Mononuclear cell (primary cell): ENCODE results near the gene CCNC. TPM values are rescaled to one million over a fixed set of nuclear protein-coding genes. Genes with fewer than 3 reads are reported as not detected.
"Not testable (repeated sequence)": the region's sequence is repeated elsewhere in the genome, so short reads cannot be mapped to it uniquely, and the experiment has no call there.

Experiments used
- H3K27me3 ChIP-seq: 2 replicates; pipeline ENCODE4 v1.6.0; 2011; ENCODE audit warnings: low read length, control low read depth; ENCODE audit not compliant: insufficient read depth
- H3K4me1 ChIP-seq: 2 replicates; pipeline ENCODE4 v1.5.1; 2011; ENCODE audit warnings: mild to moderate bottlenecking, low read length, control low read depth; ENCODE audit not compliant: insufficient read depth
- H3K4me3 ChIP-seq: 2 replicates; pipeline ENCODE4 v1.5.1; 2011; ENCODE audit warnings: mild to moderate bottlenecking, low read length, moderate library complexity
- H3K9me3 ChIP-seq: 2 replicates; pipeline ENCODE4 v1.5.1; 2011; ENCODE audit warnings: low read depth, mild to moderate bottlenecking, control low read depth, low read length
- total RNA-seq: library from RNA; depleted of rRNA; stranded (reverse); fragments of >200 nt; gene quantifications from one replicate; pipeline ENCODE4 v1.2.3, GENCODE V29; 2012

The CCNC gene
- total RNA-seq, 1 donor = 72.6 TPM

DNA sequence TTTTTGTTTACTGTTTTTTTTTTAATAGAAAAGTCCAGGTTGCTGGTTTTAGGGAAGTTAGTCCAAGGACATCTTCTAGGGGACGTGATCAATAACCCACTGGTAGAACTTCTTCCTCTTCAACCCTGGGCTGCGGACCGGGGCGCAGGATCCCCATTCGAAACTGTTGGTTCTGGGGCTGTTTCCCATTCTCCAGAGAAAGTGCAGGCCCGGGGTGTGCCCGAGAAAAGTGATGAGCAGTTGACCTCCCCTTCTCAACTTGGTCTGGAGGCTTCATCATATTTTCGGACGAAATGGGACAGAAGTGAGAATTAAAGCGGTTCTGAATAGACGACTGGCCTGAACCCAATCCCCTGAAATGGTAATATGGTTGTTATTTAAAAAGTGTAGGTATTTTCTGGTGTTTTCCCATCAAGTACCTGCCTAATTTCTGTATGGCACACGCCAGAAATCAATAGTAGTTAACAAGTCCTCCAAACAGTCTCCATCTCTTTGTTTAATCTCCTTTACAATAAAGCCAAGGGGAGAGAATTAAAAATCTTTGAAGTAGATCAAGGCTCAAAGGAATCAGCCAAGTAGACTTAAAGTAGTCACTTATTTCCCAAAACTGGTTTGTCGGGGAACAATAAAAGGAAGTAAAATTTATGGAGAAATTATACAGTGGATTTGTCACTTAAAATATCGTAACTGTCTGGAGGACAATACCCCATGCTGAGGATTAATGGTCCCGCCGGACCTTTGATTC lies 37.6 kb upstream of the CCNC start:
- H3K27me3 ChIP-seq = peaks cover 100% of the 10 kb centered on the region
- no peaks in the 10 kb centered on the region for H3K9me3 ChIP-seq

DNA sequence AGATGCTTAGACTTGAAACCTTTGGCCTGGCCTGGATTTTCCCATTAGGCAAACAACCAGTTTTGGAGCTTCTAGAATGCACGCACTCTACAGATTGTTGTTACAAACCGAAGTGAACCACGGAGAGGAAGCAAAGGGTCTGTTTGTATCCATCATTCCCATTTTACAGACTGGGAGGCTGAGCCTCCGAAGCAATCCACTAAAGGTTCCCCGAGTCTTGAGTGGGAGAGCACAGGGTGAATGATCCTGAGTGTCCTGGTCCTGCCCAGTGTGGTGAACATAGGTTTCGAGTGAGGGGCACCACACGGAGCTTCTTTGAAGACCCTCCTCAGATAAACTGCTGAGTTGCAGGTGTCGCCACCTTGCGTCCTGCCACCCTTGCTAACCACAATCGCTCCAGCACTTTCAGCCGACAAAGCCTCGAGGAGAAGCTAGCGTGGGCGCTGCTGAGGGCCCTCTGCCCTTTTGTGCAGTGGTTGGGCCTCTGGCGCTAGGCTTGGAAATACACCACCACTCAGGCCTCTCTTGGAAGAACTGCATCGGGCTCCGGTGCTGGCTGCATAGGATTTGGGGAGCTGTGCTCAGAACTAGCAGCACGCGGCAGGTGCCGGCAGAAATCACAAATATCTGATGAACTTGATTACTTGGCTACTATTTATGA lies 36.7 kb upstream of the CCNC start:
- no peaks in the 10 kb centered on the region for H3K9me3 ChIP-seq
- H3K27me3 ChIP-seq = peaks cover 99% of the 10 kb centered on the region
- no peak overlapping the region for H3K4me3 ChIP-seq
- peaks cover 29% of the 10 kb centered on the region for H3K4me1 ChIP-seq

More for the DNA sequence above, 37.6 kb upstream of the CCNC start:
- Histone ChIP-seq H3K4me1 (peaks cover 29% of the 10 kb centered on the region), H3K4me3 (no peak overlapping the region)

DNA sequence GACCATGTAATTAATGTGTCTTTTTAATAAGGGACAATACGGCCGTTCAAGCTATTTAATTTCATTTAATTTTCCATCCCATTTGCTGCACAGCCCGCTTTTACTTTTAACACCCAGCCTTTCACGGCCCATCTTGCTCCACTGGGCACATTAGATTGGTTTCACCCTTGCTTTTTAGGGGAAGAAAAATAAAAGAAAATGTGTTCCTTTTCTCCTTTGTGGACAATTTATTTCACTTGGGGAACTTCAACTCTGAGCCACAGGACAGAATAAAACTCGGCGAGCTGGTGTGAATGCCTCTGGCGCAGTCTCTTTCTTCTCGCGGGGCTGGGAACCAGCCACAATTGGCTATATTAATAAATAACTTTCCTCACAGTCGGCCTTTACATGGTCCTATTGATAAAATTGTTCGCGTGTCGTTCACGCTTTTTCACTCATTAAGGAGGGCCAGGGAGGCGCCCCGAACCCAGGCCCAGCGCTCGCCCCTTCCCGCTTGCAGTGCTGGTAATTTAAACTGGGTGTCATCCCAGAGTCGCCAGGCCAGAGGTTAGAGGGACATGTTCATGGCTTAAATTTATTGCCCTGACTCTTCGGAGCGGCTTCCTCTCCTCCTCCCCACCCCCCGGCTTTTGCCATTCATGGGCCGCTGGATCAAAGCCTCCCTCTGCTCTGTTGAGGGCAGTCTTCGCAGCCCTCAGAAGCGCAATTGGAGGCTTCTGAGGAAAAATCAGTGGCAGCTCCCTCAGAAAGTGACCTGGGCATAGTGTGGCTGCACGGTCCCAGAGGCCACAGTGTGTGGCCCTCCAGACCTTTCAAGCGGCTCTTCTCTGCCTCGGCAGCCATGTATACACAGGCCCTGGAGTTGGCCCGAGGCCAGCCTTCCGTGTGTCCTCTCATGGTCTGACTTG lies 36.0 kb upstream of the CCNC start:
- Histone ChIP-seq H3K4me1 (peaks cover 29% of the 10 kb centered on the region), H3K27me3 (peaks cover 99% of the 10 kb centered on the region), H3K9me3 (no peaks in the 10 kb centered on the region), H3K4me3 (no peak overlapping the region)

- Histone ChIP-seq H3K4me3 (peak overlapping the region; percentile 12), H3K9me3 (no peaks in the 10 kb centered on the region), H3K27me3 (peaks cover 99% of the 10 kb centered on the region), H3K4me1 (peaks cover 29% of the 10 kb centered on the region)
These were observed 35.1 kb upstream of the CCNC start for GRCh38 chr6:99603421-99604165.

- Histone ChIP-seq H3K27me3 (peaks cover 99% of the 10 kb centered on the region), H3K4me1 (peaks cover 29% of the 10 kb centered on the region), H3K9me3 (no peaks in the 10 kb centered on the region), H3K4me3 (no peak overlapping the region)
These were observed 34.3 kb upstream of the CCNC start for GRCh38 chr6:99602520-99603420.

DNA sequence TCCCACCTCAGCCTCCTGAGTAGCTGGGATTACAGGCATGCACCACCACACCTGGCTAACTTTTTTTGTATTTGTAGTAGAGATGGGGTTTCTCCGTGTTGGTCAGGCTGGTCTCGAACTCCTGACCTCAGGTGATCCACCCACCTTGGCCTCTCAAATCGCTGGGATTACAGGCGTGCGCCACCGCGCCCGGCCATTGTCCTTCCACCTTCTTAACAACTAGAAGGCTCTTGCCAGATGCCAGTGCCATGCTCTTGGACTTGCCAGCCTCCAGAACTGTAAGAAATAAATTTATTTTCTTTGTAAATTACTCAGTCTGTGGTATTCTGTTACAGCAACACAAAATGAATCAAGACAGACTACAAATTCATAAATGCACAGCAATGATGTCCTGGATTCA lies 26.2 kb upstream of the CCNC start:
- H3K4me1 ChIP-seq = peaks cover 29% of the 10 kb centered on the region
- H3K4me3 ChIP-seq, H3K9me3 ChIP-seq: not testable (repeated sequence)
- H3K27me3 ChIP-seq = peaks cover 100% of the 10 kb centered on the region

- Histone ChIP-seq H3K9me3 (no peaks in the 10 kb centered on the region), H3K27me3 (peaks cover 100% of the 10 kb centered on the region), H3K4me1 (peaks cover 45% of the 10 kb centered on the region), H3K4me3 (no peak overlapping the region)
These were observed 24.4 kb upstream of the CCNC start for GRCh38 chr6:99592900-99593299.

DNA sequence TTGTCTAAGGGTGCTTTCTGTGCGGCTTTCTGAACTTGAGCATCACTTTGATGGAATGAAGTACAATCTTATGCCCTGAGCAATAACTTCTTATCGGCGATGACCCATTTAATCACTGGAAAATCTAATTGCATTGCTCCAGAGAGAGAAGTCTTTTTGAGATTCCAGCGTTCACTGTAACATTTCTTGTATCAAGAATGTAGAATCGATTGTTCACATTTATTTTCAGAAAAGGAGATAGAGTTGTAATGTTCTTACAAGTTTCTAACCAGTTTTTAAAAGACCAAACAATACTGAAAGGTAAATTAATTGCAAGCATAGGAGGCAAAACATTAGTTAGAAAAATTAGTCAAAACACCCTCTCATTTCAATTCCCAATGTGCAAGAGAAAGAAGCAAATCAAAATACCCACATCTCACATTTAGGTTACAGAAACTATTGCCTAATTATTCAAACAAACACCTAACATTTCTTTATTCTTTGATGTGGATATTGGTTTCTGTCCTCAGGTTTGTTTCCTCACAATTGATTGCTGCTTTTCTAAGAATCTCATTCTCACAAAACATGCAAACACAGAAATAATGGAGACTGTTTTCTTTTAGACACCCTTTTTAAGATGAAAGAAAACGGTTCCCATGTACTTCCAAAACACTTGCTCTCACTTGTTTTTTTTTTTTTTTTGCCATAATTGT lies 23.4 kb upstream of the CCNC start:
- no peak overlapping the region for H3K4me3 ChIP-seq

DNA sequence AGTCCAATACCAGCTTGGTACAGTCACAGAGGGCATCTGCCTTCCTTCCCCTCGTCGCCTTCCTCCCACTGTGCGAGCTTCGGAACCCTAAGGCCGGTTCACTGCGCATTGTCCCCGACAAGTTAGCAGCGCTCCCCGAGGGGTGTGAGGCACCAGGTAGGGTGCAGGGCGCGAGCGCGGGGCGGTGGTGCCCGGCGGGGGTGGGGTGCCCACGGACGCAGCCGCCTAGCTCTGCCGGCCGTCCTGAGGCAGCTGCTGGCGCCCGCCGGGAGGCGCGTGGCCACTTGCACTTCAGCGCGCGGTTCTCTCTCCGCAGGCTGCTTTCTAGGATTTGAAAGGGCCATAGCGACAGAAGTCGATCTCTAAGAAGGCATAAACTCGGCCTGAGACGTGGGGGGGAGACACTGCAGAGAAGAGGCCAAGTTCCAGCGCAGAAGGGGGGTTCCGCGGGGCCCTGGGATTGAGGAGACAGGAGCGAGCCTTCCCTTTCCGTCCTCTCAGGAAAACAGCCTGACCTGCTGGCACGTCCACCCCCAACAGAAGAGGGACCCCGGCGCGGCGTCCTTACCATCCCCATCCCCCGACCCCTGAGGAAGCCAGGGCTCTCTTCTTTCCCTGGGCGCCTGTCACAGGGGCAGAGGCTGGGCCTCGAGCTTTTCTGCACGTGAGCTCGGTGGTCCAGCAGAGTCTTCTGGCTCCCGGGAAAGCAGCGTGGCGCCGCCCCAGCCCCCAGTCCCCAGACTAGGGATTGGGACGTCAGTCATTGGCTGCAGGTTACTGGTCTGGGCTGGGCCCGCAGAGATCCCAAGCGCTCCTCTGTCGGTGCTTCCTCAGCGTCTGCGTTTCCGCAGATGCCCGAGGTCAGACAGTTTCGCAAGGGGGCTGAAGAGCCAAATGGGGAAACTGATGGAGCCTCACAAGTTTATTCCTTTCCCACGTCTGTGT lies 22.5 kb upstream of the CCNC start:
- Histone ChIP-seq H3K9me3 (no peaks in the 10 kb centered on the region), H3K4me3 (no peak overlapping the region), H3K27me3 (peaks cover 92% of the 10 kb centered on the region), H3K4me1 (peaks cover 45% of the 10 kb centered on the region)

More for the DNA sequence above, 23.4 kb upstream of the CCNC start:
- peaks cover 96% of the 10 kb centered on the region for H3K27me3 ChIP-seq
- no peaks in the 10 kb centered on the region for H3K9me3 ChIP-seq
- peaks cover 45% of the 10 kb centered on the region for H3K4me1 ChIP-seq

DNA sequence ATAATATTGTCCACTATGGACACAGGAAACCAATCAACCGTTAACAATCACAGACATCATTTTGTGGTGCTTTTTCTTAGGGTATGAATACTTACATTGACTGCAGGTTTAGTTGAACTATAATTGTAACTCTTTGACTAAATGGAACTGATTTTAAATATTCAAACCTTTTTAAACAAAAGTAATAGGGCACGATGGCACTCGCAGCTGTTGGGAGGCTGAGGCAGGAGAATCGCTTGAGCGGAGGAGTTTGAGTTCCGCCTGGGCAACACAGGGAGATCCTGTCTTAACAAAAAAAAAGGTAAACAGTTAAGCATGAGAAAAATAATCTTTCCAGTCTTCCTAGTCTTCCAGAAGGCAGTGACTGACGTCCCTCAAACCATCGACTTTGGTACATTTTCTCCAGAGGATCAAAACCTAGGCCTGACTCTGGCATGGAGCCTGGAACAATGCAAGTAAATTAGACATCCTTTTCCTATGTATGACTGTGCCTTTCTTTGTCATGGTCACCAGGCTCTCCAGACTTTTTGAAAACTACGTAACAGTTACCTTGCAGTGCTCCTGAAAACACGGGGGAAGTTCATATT lies 21.5 kb upstream of the CCNC start:
- Histone ChIP-seq H3K9me3 (no peaks in the 10 kb centered on the region), H3K4me1 (peaks cover 45% of the 10 kb centered on the region), H3K4me3 (no peak overlapping the region), H3K27me3 (peaks cover 92% of the 10 kb centered on the region)

DNA sequence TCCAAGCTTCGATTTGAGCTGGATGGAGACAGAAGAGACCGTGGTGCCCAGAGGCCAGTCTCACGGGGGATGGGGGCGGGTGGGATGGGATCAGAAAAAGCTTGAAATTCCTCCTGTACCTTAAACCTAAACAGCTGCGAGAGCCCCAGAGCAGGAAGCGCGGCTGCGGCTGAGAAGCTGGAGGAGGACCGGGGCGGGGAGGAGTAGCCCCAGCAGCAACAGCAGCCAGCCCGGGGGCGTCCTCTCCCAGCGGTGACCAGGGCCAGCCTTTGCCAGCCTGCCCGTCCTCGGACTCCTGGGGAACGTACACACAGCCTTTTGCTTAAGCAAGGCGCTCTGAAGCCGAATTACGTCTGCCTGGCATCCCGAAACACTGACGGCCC lies 20.8 kb upstream of the CCNC start:
- H3K4me1 ChIP-seq = peaks cover 45% of the 10 kb centered on the region
- peaks cover 88% of the 10 kb centered on the region for H3K27me3 ChIP-seq
- H3K4me3 ChIP-seq = peak overlapping the region; percentile 36
- no peaks in the 10 kb centered on the region for H3K9me3 ChIP-seq

DNA sequence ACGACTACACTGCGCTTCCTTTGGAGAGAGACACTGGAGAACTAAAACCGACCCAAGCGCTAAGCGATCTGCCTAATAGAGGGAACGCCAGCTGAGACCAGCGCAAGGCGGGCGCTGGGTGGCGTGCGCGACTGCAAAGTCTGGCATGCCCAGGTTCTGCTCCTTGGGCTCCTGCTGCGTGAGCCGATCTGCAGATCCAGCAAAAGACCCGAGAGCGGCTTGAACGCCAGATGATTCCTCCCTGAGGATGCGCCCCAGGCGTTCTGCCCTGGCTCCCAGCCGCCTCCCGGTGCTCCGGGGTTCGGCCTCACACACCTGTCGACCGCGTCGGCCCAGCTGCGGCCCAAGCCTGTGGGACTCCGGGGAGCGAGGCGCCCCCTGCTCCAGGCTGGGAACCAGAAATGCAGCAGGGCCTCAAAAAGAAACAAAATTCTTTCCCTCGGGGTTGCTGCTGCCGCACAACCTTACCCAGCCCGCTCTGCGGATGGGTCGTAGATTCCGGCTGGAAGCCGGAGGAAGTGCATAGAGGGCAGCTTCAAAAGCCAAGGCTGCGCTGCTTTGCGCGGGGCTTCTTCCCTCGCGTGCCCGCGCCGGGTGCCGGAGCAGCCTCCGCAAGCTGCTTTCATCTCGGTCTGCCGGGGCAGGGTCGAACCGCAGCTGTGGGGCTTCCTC lies 20.3 kb upstream of the CCNC start:
- H3K27me3 ChIP-seq = peaks cover 83% of the 10 kb centered on the region
- H3K9me3 ChIP-seq = no peaks in the 10 kb centered on the region
- H3K4me1 ChIP-seq = peaks cover 45% of the 10 kb centered on the region
- H3K4me3 ChIP-seq = peak overlapping the region; percentile 36
